ENCODE results near the gene SYT3.

- TF ChIP-seq CTCF (IDR thresholded peaks at IDR 0.05) (no peak), POLR2A (IDR thresholded peaks at IDR 0.05) (no peak)
Measured at GRCh38 chr19:50639121-50640112, at the start of gene SYT3.

Measured in lower leg skin (tissue), 3 donors.